Measurements from ENCODE around the gene SELENOO. TPM values are rescaled to one million over a fixed set of nuclear protein-coding genes. Genes with fewer than 3 reads are reported as not detected.

SELENOO gene
- total RNA-seq, 1 donor from 2014 or later, result 24.0 TPM

DNA sequence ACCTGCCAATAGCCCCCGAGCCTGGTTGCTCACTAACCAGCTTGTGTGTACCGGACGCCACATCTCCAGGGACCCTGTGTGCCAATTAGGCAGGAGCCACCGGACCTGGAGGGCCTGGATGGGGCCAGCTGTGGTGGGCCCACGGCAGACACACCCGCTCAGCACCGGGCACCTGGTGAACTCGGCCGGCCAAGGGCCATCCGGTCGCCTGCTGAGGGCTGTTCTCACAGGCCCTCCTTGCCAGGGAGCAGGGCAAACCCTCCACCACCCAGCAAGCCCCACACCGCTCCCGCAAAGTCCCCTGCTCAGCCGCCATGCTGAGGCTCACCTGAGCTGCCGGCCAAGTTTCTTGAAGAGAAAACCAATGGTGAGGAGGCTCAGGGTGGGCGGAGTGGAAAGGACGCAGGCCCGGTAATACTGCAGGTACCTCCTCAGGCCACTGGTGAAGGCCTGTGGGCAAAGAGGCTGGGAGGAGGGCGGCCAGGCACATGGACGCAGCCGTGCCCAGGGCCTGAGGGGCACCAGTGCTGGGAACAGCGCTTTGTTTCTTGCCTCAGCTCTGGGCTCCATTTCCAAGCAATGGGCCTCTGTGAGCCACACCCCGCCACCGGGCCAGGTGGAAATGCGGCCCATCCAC, 26.9 kb downstream of the SELENOO start:
- no peak for DNase-seq
- intact Hi-C loops (cut with micrococcal nuclease), result no loop called here
- no peaks in the 10 kb centered on the region for H3K4me1 Mint-ChIP-seq
- no peak overlapping the region for H3K27ac Mint-ChIP-seq
- no peaks in the 10 kb centered on the region for H3K27me3 Mint-ChIP-seq
- no peaks in the 10 kb centered on the region for H3K9me3 Mint-ChIP-seq
- peaks cover 30% of the 10 kb centered on the region for H3K36me3 Mint-ChIP-seq (ENCODE audit: low read depth)
- H3K4me3 Mint-ChIP-seq, result no peak overlapping the region

GRCh38 chr22:50228366-50228765, 27.6 kb downstream of the SELENOO start:
- Mint-ChIP-seq H3K4me3 (no peak overlapping the region), H3K27ac (no peak overlapping the region), H3K36me3 (ENCODE audit: low read depth) (peaks cover 27% of the 10 kb centered on the region), H3K9me3 (no peaks in the 10 kb centered on the region), H3K27me3 (no peaks in the 10 kb centered on the region), H3K4me1 (no peaks in the 10 kb centered on the region)
- DNase-seq, result no peak
- intact Hi-C loops (cut with micrococcal nuclease), result no loop called here

DNA sequence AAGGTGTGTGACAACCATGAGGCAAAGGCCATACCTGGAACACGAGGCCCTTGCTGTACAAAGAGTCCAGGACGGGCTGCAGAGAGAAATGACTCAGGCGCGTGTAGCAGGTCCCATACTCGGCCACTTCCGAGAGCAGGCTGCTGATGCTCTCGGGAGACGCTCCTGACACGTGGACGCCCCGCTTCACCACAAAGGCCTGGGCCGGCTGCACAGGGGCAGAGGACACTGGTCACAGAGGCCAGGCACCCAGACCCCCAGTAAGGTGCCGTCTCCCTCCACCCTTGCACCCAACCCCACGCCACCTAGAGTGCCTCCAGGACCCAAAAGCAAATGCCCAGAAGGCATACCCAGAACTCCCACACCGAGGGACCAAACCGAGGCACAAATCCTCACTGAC, 28.6 kb downstream of the SELENOO start:
- no peak overlapping the region for H3K27ac Mint-ChIP-seq
- peaks cover 26% of the 10 kb centered on the region for H3K36me3 Mint-ChIP-seq (ENCODE audit: low read depth)
- H3K4me3 Mint-ChIP-seq, result no peak overlapping the region
- peaks cover 2% of the 10 kb centered on the region for H3K4me1 Mint-ChIP-seq
- no peak for DNase-seq
- intact Hi-C loops (cut with micrococcal nuclease), result no loop called here
- H3K27me3 Mint-ChIP-seq, result no peaks in the 10 kb centered on the region
- H3K9me3 Mint-ChIP-seq, result no peaks in the 10 kb centered on the region

DNA sequence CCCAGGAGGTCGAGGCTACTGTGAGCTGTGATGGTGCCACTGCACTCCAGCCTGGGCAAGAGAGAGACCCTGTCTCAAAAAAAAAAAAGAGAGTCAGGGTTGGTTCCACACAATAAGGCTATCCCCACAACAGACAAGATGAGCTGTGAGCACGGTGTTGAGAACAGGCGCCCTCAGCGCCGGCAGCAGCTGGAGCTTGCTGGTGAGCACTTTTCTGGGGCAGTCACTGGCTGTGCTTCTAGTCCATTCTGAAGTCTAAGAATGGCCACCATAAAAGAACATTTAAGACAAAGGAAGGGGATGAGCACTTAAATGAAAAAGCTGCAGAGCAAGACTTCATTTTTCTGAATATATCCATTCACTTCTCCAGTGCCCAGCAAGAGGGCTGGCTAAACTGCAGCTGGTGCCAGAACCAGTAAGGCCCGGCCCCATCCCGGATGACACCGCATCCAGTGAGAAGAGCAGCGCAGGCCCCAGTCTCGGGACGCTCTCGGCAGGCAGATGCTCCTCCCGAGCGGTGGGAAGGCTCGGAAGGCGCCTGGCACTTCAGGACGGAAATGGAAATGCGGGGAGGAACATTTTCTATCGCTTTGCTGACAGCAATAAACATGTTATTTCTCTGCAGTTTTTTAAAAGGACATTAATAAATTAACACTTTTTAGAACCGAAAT, 31.8 kb downstream of the SELENOO start:
- H3K9me3 Mint-ChIP-seq, result peaks cover 3% of the 10 kb centered on the region
- peaks cover 8% of the 10 kb centered on the region for H3K4me1 Mint-ChIP-seq
- no peak overlapping the region for H3K27ac Mint-ChIP-seq
- no peak for DNase-seq
- peaks cover 30% of the 10 kb centered on the region for H3K36me3 Mint-ChIP-seq (ENCODE audit: low read depth)
- intact Hi-C loops (cut with micrococcal nuclease), result no loop called here
- H3K27me3 Mint-ChIP-seq, result no peaks in the 10 kb centered on the region
- no peak overlapping the region for H3K4me3 Mint-ChIP-seq

DNA sequence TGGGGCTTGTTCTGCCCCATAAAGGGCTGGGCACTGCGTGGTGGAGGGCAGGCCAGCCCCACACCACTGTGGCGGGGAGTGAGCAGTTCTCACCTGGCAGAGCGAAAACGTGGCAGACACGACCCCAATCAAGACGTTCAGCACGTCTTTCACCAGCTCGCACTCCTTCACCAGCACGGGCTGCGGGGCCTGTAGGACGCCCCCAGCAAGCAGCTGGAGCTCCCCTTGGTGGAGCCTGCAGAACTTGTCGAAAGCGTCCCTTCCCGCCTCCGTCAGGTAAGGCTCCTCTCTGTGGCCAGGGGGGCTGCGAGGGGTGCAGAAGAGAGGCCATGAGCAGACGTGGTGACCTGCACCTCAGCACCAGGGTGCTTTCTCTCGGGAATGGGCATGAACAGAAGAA, 32.4 kb downstream of the SELENOO start:
- no peak for DNase-seq
- Mint-ChIP-seq H3K27ac (no peak overlapping the region), H3K36me3 (ENCODE audit: low read depth) (peaks cover 31% of the 10 kb centered on the region), H3K4me3 (no peak overlapping the region), H3K4me1 (peaks cover 11% of the 10 kb centered on the region), H3K27me3 (no peaks in the 10 kb centered on the region), H3K9me3 (peaks cover 3% of the 10 kb centered on the region)
- intact Hi-C loops (cut with micrococcal nuclease), result no loop called here

- Mint-ChIP-seq H3K9me3 (peaks cover 3% of the 10 kb centered on the region), H3K27me3 (no peaks in the 10 kb centered on the region), H3K4me3 (no peak overlapping the region), H3K36me3 (ENCODE audit: low read depth) (peaks cover 29% of the 10 kb centered on the region), H3K27ac (no peak overlapping the region), H3K4me1 (peaks cover 19% of the 10 kb centered on the region)
- intact Hi-C loops (cut with micrococcal nuclease), result no loop called here
- DNase-seq, result no peak
These were observed 36.1 kb downstream of the SELENOO start for GRCh38 chr22:50236731-50237409.

DNA sequence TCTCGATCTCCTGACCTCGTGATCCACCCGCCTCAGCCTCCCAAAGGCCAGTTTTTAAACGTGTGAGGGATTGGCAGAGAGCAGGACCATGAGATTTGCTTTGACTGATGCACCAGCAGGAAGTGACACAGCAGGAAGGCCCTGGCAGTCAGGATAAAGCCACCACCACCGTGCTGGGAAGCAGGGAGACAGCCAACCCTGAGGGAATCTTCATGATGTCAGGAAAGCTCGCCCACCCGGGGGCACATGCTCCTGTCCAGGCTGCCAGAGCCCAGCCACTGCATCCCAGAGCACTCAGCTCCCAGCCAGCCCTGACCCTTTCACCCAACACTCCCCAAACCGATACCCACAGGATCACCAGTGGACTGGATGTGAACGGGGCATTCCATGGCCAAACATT, 37.9 kb downstream of the SELENOO start:
- Mint-ChIP-seq H3K27ac (no peak overlapping the region), H3K4me1 (peaks cover 27% of the 10 kb centered on the region), H3K27me3 (no peaks in the 10 kb centered on the region), H3K4me3 (no peak overlapping the region), H3K36me3 (ENCODE audit: low read depth) (peaks cover 28% of the 10 kb centered on the region), H3K9me3 (peaks cover 3% of the 10 kb centered on the region)
- intact Hi-C loops (cut with micrococcal nuclease), result no loop called here
- DNase-seq, result no peak

GRCh38 chr22:50242406-50242949, 41.7 kb downstream of the SELENOO start:
- no peak for DNase-seq
- Mint-ChIP-seq H3K27me3 (peaks cover 2% of the 10 kb centered on the region), H3K36me3 (ENCODE audit: low read depth) (peaks cover 26% of the 10 kb centered on the region), H3K27ac (no peak overlapping the region), H3K9me3 (no peaks in the 10 kb centered on the region), H3K4me3 (peak overlapping the region; percentile 97), H3K4me1 (peaks cover 25% of the 10 kb centered on the region)
- intact Hi-C loops (cut with micrococcal nuclease), result no loop called here

DNA sequence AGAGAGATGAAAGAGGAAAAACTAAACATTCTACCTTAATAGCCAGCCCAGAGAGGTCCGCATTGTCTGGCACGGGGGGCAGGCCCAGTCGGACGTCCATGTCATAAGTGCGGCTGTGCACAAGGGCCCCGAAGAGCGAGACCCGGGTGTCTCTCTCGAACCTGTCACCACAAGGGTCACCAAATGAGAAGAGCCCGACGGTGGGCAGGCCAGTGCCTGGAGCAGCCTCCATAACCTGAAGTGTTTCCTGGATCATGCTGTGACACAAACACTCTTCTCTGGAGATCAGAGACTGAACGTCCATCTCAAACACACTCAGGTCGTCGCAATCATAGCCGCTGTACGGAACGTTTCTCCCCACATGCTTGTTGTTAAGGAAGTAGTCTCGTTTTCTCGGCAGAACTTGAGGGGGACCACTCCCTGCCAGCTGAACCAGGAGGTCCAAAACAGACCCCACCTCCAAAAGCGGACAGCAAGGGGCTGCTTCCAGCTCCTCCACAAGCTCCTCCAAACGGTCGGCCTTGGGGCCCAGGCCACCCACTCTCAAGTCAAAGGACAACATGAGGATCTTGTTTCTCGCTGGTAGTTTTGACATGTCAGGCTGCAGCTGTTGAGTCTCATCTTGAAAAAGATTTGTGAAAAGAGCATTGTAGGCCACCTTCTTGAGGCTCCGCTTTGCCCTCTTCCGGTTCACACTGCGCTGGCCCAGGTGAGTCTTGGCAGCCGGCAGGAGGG, 43.0 kb downstream of the SELENOO start:
- peak overlapping the region; percentile 100 for H3K27ac Mint-ChIP-seq
- H3K4me1 Mint-ChIP-seq, result peaks cover 22% of the 10 kb centered on the region
- H3K27me3 Mint-ChIP-seq, result peaks cover 2% of the 10 kb centered on the region
- intact Hi-C loops (cut with micrococcal nuclease), result loop anchor here (2.0 kb wide), 2 partner anchors 43 to 377 kb away; partner anchors contain the start of gene SELENOO
- H3K36me3 Mint-ChIP-seq (ENCODE audit: low read depth), result peaks cover 25% of the 10 kb centered on the region
- H3K4me3 Mint-ChIP-seq, result peak overlapping the region; percentile 97
- no peaks in the 10 kb centered on the region for H3K9me3 Mint-ChIP-seq
- no peak for DNase-seq

- peak; percentile 98 for DNase-seq
- Mint-ChIP-seq H3K36me3 (ENCODE audit: low read depth) (peaks cover 25% of the 10 kb centered on the region), H3K9me3 (no peaks in the 10 kb centered on the region), H3K27me3 (peaks cover 2% of the 10 kb centered on the region), H3K27ac (peak within 1 kb of the TSS; percentile 100), H3K4me1 (peaks cover 22% of the 10 kb centered on the region), H3K4me3 (peak within 1 kb of the TSS; percentile 97)
- intact Hi-C loops (cut with micrococcal nuclease), result loop anchor here (2.0 kb wide), 2 partner anchors 44 to 376 kb away; partner anchors contain the start of gene SELENOO
These were observed 43.8 kb downstream of the SELENOO start, which contains the start of gene TUBGCP6 for GRCh38 chr22:50244420-50245213. TSS of gene TUBGCP6 (minus strand) at chr22:50245023. CDS start at chr22:50244459, 564 bp downstream.

DNA sequence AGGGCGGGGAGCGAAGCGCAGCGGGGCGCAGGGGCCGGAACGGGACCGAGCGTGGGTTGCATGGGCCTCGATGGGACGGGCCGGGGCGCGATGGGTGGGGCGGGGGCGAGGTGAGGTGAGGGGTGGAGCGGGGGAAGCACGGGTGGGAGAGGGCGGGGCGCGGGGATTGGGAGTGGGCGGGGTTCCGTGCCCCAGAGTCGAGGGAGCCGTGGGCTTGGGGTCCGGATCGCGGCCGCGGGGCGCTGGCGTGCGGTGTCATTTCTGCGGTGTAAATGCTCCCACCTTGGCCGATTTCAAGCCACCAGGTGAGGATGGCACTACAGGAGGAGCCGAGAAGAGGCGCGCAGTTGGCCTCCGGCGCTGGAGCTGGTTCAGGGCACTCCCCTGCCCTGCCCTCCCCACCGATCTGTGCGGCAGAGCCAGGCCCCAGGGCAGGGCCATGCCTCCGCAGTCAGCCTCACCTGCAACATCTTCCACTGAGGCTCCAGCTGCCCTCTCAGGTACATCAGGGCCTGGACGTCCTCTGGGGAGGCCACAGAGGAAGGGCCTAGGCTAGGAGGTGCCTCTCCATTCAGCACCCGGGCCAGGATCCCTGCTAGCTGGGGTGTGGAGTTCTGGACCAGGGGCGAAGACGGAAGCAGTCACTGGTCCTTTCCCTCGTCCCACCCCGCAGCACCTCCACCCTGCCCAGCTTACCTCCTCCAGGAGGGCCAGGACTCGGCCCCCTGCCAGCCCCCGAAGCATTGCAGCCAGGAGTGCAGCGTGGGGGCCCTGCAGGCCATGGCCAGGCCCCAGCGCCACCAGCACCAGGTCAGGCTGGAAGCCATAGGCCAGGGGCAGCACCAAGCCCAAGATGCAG, 44.6 kb downstream of the SELENOO start:
- DNase-seq, result no peak
- H3K9me3 Mint-ChIP-seq, result no peaks in the 10 kb centered on the region
- H3K4me3 Mint-ChIP-seq, result peak overlapping the region; percentile 97
- peaks cover 19% of the 10 kb centered on the region for H3K36me3 Mint-ChIP-seq (ENCODE audit: low read depth)
- H3K27me3 Mint-ChIP-seq, result peaks cover 2% of the 10 kb centered on the region
- peaks cover 22% of the 10 kb centered on the region for H3K4me1 Mint-ChIP-seq
- intact Hi-C loops (cut with micrococcal nuclease), result loop anchor here (2.0 kb wide), 2 partner anchors 45 to 375 kb away; partner anchors contain the start of gene SELENOO
- peak overlapping the region; percentile 100 for H3K27ac Mint-ChIP-seq

Data from activated CD4-positive, alpha-beta T cell treated with anti-CD3 and anti-CD28 coated beads, Interleukin-2, amount 10 ng/mL, durations not matched to agents 24 days and 14 days (primary cell).